Upper lobe of left lung (tissue), 4 donors: Measurements from ENCODE around the gene C9orf72.

Source experiments
- EP300 ChIP-seq, 4 donors: sonication (generic); formaldehyde crosslinking; IDR thresholded peaks; one replicate each; pipeline ENCODE4 v1.5.1; 2017; ENCODE audit warnings: antibody characterized with exemption in 4 of 4, control low read depth in 2 of 4
- POLR2A ChIP-seq, 4 donors: fragments of 450-650 bp; IDR thresholded peaks; one replicate each; pipeline ENCODE4 v1.5.1; 2016 to 2017; ENCODE audit warnings: antibody characterized with exemption in 4 of 4, mild to moderate bottlenecking in 2 of 4

DNA sequence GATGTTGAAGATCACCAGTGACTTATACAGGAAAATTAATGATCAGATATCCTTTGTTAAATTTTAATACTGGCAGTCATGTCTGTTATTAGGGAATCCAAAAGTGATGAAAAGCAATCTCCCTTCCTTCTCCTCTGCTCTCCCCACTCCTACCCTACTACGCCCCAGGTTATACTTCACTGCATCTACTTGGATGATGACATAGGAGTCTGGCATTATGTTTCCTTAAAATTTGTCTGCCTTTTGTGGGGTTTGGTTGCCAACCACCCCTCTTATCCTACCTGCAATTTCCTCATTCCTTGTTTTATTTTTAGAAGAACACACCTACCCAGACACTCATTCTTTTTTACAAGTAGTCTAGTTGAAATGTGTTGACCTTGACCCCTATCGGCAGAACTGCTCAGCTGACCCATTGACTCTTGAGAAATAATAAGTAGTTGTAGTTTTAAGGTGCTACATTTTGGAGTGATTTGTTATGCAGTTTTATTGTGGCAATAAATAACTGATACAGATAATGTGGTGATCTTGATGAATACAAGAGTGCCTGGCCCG is 38.5 kb downstream of the C9orf72 start:
- TF ChIP-seq POLR2A (IDR thresholded peaks at IDR 0.05) (no peak), EP300 (IDR thresholded peaks at IDR 0.05) (peak in 1 of 4 donors; percentile 40)
